HG03066 (cell line): ENCODE results near the gene SEC61A2.
"Not testable (repeated sequence)": the region's sequence is repeated elsewhere in the genome, so short reads cannot be mapped to it uniquely, and the experiment has no call there.

Experiments
- ATAC-seq: cut with Tn5 transposase; IDR thresholded peaks from one replicate; pipeline ENCODE4 v1.9.1; 2021; ENCODE audit warnings: low read depth; ENCODE audit not compliant: unreplicated experiment

Gene SEC61A2

GRCh38 chr10:12158111-12158510, 28.6 kb downstream of the SEC61A2 start:
- no peak for ATAC-seq

GRCh38 chr10:12160664-12161063, 31.2 kb downstream of the SEC61A2 start:
- ATAC-seq, result no peak

GRCh38 chr10:12162927-12163326, 33.5 kb downstream of the SEC61A2 start:
- no peak for ATAC-seq

- no peak for ATAC-seq
These were observed 34.6 kb downstream of the SEC61A2 start for GRCh38 chr10:12164085-12164484.

- no peak for ATAC-seq
These were observed 35.6 kb downstream of the SEC61A2 start for GRCh38 chr10:12165036-12165435.

GRCh38 chr10:12165999-12166775, 36.7 kb downstream of the SEC61A2 start:
- ATAC-seq, result no peak

- ATAC-seq, result not testable (repeated sequence)
These were observed 42.0 kb downstream of the SEC61A2 start for GRCh38 chr10:12171512-12171911.

- ATAC-seq, result no peak
These were observed 48.2 kb downstream of the SEC61A2 start for GRCh38 chr10:12177642-12178041.

- ATAC-seq, result no peak
These were observed 50.2 kb downstream of the SEC61A2 start for GRCh38 chr10:12179606-12180170.

- no peak for ATAC-seq
These were observed 50.9 kb downstream of the SEC61A2 start for GRCh38 chr10:12180221-12180974.

- ATAC-seq, result no peak
These were observed 51.7 kb downstream of the SEC61A2 start for GRCh38 chr10:12181065-12181775.

GRCh38 chr10:12184165-12184564, 54.7 kb downstream of the SEC61A2 start:
- no peak for ATAC-seq

GRCh38 chr10:12186323-12186722, 56.8 kb downstream of the SEC61A2 start:
- ATAC-seq, result no peak

GRCh38 chr10:12187321-12187905, 57.9 kb downstream of the SEC61A2 start:
- ATAC-seq, result no peak

GRCh38 chr10:12188656-12189055, 59.2 kb downstream of the SEC61A2 start:
- ATAC-seq, result no peak

GRCh38 chr10:12189426-12189825, 59.9 kb downstream of the SEC61A2 start:
- ATAC-seq, result no peak

GRCh38 chr10:12191715-12192114, 62.2 kb downstream of the SEC61A2 start:
- no peak for ATAC-seq

- ATAC-seq, result no peak
These were observed 63.7 kb downstream of the SEC61A2 start for GRCh38 chr10:12193193-12193592.

GRCh38 chr10:12194752-12195271, 65.3 kb downstream of the SEC61A2 start:
- ATAC-seq, result no peak

- ATAC-seq, result peak; percentile 16
These were observed 65.8 kb downstream of the SEC61A2 start for GRCh38 chr10:12195281-12195602.
